ENCODE measurements around the gene MYO15B.

Gene MYO15B

DNA sequence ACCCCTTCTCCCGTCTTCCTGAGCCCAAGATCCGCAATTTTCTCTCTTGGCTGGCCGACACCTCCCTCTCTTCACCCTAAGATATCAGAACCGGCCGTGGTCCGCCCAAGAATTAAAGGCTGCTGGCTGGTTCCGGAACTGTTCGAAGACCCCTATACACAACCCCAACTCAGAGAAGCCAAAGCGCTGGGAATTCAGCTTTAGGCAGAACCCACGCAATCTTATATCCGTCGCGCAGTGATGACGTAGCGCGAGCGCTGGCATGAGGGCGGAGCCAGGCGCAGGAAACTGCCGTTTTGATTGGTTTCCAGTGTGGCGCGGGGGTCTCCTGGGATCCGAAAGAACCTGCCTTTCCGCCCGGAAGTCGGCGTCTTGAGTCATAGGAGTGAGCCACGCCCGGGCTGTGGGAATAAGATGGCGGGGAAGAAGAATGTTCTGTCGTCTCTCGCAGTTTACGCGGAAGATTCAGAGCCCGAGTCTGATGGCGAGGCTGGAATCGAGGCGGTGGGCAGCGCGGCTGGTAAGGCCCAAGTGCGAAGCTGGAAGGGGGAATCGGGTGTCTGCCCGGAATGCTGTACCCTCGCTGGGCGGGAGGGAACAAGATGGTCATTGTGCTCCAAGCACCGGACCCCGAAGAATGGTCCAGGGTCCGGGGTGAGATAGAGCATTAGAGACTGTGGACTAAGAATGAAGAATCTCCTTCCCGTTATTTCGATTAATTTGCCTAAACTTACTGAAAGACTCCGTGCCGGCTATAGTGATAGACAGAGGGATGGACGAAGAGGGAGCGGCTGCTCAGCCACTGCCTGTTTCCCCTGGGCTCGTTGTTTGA lies 79.6 kb downstream of the MYO15B start, which contains the start of the genes RECQL5 and SAP30BP:
Gene RECQL5 (minus strand): TSS at position 196 of the 832 bp plus-strand sequence. CDS start 597 bp downstream, outside the sequence.
Gene SAP30BP (plus strand): TSS at position 380 of the 832 bp plus-strand sequence. CDS start 35 bp downstream, at position 415.
- peak; percentile 96 for DNase-seq (ENCODE audit: low spot score)

DNA sequence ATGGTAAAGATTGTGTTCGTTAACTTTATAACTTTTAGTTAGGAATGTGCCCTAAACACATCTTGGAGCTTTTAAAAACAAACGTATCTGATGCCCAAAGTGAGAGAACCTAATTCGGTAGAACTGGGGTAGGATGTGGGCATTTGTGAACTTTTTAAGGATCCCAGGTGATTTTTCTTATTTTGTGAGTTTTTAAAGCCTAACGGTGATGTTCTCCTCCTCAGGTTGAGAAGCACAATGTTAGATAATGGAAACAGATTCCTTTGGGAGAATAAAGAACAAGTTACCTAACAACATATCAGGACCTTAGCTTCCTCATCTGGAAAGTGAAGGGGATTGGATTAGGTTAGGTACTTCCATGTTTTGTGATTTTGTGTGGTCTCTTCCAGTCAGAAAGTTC lies 80.2 kb downstream of the MYO15B start:
- no peak for DNase-seq (ENCODE audit: low spot score)

DNA sequence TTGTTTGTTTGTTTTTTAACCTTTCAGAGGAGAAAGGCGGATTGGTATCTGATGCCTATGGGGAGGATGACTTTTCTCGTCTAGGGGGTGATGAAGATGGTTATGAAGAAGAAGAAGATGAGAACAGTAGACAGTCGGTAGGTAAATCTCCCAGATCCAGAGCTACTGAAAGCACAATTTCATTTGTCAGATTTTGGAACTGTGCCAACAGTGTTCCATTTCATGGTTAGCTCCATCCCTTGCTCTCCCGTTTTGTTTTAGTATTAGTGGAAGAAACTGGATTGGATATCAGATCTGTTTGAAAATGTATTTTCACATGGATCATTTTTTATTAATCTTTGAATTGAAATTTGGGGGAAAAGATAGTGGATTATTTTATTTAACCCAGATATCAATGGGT lies 80.9 kb downstream of the MYO15B start:
- no peak for DNase-seq (ENCODE audit: low spot score)

DNA sequence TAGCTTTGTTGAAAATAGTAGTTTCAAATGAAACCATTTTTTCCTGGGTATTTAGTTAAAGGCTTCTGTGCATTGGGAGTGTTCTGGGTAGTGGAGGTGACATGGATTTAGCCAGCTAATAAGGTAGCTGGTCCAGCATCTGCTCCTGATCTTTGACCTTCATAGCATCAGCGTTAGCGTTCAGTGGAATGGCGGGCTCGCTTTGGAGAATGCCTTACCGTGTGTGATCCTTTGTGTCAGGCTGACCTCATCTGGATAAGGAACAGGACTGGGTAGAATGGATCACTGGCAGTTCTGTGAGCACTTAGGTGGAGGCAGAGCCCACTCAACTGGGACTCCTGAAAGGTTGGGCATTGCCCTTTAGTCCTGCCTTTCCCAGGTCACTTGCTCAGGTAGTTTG lies 83.3 kb downstream of the MYO15B start:
- DNase-seq (ENCODE audit: low spot score) = no peak

DNA sequence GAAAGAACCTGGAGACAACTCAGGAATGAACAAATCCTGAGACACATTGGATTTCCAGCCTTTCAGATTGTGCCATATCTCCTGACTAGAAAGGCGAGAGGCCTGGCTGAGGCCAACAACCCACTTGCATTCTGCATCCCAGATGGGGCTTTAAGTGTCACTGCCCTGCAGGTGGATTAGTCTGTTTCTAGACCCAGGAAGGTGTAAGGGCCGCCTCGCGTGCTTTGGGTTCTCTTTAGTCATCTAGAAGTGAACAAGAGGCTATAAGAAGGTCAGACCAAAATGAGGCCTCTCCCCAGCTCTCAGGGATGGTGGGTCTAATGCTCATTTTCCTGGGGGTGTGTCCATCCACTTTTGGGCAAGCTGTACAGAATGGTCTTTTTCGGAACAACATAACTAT lies 84.4 kb downstream of the MYO15B start:
- no peak for DNase-seq (ENCODE audit: low spot score)

DNA sequence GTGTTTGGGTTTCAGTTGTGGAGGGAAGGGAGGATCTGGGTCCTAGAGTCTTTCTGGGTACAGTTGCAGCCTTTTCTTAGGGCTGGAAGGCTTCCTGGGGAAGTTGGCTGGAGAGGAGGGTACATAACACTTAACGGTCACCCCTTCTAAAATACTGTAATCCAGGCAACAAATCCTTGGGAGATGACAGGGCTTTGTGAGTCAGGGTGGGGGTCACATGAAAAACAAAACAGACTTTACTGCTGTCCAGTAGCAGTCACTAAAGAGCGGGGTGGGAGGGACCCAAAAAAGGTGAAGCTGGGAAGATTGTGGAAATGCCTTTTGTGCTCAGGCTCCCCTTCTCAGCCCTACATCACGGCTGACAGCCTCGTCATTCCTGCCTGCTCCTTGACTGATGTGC lies 85.9 kb downstream of the MYO15B start:
- no peak for DNase-seq (ENCODE audit: low spot score)
